EL (cell line): ENCODE results near the gene ACTMAP.
A peak's percentile ranks its signal among the peaks of the same experiment; 100 is the strongest.
"Not testable (repeated sequence)": the region's sequence is repeated elsewhere in the genome, so short reads cannot be mapped to it uniquely, and the experiment has no call there.

Experiments used
- DNase-seq: peaks from one replicate; pipeline ENCODE4 v3.0.0-alpha.2; 2016

The ACTMAP gene

DNA sequence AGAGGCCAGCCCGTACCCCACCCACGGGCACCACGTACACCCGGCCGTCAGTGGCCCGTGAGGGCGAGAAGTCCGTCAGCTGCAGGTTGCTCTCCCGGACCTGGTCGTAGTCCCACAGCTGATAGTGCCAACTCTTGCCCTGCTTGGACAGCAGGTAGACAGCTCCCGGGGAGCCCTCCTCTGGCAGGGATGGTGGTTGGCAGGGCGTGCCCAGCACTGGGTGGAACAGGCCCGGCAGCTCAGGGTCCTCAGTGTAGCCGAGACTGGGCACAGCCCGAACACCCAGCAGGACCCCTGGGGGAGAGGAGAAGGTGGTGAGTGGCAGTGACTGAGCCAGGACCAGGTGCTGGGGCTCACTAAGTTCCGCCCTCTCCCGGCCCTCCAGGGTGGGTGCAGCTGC is 7.8 kb downstream of the ACTMAP start:
- no peak for DNase-seq

DNA sequence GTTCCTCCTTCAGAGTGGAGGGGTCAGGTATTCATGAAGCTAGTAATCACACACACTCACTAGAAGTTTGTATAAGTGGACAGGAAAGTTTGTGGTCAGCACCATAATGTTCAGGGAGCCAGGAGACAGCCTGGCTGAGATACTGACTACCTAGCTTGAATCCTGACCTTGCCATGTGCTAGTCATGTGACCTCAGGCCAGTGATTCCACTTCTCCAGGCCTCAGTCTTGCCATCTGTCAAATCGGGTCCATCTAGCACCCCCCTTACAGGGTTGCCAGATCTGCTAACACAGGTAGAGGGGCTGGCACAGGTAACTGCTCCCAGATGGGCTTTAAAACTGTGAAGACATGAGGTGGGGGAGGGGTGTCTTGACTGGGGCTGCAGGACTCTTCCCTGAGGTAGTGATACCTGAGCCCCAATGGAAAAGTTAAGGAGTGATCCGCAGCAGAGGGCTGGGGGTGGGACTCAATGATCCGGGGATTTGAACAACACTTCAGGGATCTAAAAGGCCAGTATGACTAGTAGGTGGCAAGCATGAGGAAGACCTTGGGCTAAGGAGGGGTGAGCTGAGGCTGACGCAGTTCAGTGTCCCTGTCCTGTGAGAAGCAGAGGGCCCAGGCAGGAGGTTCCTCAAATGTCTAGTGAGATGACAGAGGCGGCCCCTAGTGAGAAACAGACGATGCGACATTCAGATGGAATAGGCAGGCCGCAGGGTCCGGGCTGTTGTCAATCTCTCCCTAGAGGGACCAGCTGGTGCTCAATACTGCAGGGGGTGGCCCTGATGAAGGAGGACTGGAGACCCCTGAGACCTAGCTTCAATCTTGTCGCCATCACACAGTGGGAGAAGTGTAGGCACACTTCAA is 8.5 kb downstream of the ACTMAP start:
- DNase-seq = no peak

DNA sequence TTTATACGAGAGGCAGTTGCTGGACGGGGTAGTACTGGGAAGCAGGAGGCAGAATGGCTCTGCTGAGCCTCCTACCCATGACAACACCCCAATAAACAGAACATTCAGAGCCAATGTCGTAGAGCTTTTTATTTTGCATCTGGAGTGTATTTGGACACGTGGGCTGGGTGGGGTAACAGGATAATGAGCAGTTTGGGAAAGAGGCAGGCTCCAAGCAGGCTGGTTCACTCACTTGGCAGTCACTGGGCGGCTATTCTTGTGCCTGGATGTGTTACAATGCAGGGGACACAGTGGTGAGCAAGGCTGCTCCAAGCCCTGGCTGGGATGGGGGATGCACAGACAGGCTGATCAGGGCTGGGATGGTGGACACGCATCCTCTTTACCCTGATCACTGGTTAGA is 9.5 kb downstream of the ACTMAP start:
- DNase-seq = no peak

DNA sequence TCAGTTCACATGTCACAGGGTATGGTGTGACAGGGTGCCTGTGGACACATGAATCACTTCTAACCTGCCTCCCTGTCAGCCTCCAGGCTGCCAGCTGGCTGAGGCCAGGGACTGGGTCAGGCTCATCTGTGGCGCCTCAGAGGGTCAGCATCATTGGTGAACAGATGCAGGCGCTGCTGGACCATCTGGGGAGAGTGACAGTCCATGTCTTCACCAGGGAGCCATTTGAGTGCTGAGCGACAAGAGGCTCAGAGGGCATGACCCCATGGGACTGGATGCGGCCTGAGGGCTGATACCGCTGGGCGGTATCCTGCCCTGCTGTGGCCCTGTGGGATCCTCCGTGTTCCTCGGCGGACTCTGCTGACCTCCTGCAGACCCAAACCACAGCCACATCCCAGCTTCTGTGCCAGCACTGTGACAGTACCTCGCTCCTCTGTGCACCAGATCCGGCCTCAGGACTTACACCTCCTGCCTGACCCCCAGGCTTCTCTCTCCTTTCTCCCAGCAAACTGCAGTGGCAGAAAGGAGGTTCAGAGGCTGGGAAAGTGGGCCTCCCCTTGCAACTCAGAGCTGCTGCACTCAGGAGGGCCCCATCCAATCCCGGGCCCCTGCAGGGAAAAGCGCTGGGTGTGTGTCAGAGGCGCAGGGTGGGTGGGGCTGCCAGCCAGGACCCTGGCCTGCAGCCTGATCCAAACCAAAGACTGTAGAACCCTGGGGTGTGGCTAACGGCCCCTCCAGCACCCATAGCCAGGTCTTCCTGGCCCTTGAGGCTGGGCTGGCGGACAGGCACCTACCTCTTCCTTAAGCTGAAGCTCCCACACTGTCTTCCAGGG is 10.2 kb downstream of the ACTMAP start:
- DNase-seq = no peak

DNA sequence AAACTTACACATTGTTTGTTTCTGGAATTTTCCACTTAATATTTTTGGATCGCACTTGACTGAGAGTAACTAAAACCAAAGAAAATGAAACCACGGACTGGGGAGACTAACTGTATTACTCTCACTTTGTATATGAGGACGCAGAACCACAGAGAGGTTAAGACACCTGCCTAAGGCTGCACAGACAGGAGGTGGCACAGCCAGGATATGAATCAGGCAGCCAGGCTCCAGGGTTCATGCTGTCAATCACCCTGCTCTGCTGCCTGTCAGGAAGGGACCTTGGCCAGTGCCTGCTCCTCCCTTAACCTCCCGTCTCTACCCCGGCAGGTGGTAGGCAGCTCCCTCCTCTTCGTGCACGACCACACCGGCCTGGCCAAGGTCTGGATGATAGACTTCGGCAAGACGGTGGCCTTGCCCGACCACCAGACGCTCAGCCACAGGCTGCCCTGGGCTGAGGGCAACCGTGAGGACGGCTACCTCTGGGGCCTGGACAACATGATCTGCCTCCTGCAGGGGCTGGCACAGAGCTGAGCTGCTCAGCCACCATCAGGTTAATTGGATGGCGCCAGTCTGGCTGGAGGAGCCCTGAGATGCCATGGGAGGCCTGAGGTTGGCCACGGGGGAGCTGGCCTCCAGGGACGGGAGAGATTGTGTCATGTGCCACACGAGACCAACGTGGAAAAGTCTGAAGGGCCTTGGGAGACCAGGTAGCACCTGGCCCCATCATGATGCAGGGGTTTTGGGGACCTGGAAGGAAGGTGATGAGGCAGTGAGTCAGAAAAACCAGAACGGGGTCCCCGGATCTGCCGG is 11.0 kb downstream of the ACTMAP start:
- DNase-seq = no peak

DNA sequence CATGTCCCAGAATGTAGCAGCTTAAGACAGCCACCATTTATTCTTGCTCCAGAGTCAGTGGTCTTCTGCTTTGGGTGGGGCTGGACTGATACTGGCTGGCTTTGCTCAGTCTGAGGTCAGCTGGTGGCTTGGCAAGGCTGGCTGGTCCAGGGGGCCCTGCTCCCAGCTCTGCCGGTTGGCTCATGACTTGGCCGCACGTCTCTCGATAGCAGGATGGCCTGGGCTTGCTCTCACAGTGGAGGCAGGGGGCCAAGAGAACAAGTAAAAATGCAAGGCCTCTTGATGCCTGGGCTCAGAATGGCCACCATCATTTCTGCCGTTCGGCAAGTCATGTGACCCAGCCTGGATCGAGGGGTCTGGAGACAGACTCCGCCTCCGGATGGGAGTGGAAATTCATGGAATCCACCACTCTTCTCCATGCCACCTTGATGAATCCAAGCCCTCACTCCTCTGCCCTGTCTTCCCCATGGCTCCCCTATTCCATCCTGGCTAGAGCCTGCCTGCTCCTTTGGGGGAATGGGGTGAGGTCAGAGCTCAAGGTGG is 13.1 kb downstream of the ACTMAP start:
- DNase-seq = no peak

DNA sequence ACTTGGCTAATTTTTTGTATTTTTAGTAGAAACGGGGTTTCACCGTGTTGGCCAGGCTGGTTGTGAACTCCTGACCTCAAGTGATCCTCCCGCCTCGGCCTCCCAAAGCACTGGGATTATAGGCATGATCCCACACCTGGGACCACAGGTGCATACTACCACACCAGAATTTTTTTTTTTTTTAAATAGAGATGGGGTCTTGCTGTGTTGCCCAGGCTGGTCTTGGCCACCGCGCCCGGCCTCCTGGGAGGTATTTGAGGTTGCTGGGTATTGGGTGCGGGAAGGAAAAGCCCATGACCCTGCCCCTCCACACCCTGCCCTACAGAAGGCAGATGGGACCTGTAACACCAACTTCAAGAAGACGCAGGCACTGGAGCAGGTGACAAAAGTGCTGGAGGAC is 13.6 kb downstream of the ACTMAP start:
- DNase-seq = no peak

DNA sequence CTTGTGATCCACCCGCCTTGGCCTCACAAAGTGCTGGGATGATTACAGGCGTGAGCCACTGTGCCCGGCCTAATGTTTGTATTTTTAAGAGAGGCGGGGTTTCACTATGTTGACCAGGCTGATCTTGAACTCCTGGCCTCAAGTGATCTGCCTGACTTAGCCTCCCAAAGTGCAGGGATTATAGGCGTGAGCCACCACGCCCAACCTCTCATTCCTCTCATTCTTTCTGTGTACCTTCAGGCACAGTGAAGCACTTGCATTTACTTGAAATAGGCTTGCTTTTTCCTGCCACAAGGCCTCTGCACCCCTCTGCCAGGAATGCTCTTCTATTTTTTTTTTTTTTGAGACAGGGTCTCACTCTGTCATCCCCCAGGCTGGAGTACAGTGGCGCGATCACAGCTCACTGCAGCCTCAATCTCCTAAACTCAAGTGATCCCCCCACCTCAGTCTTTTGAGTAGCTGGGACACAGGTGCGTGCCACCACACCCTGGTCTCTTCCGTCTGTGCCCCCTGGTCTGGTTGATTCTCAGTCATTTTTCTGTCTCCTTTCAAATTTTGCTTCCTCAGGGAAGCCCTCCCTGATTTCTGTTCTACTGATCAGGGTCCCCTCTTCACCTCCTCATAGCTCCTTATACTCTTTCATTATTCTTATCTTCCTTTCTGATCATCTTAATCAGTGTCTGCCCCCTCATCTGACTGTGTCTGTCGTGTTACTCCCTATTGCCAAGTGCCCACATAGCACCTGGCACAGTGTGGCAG is 15.1 kb downstream of the ACTMAP start:
- DNase-seq = no peak

DNA sequence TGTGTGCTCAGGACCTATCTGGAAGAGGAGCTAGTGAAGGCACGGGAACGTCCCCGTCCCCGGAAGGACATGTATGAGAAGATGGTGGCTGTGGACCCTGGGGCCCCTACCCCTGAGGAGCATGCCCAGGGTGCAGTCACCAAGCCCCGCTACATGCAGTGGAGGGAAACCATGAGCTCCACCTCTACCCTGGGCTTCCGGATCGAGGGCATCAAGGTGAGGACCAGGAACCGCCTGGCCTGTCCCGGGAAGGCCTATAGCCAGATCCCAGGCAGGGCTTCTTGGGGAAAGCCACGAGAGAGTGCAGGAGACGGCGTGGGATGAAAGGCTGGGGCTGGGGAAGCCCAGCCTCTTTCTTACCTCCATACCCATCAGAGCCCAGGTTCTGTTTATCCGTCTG is 17.1 kb downstream of the ACTMAP start:
- no peak for DNase-seq

DNA sequence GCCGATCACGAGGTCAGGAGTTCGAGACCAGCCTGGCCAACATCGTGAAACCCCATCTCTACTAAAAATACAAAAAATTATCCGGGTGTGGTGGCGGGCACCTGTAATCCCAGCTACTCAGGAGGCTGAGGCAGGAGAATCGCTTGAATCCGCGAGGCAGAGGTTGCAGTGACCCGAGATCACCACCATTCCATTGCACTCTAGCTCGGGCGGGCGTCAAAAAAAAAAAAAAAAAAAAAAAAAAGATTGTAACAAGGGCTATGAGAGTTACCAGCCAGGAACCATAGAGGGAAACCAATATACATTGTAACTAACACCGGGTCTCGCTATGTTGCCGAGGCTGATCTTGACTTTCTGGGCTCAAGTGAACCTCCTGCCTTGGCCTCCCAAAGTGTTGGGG is 18.0 kb downstream of the ACTMAP start:
- not testable (repeated sequence) for DNase-seq

DNA sequence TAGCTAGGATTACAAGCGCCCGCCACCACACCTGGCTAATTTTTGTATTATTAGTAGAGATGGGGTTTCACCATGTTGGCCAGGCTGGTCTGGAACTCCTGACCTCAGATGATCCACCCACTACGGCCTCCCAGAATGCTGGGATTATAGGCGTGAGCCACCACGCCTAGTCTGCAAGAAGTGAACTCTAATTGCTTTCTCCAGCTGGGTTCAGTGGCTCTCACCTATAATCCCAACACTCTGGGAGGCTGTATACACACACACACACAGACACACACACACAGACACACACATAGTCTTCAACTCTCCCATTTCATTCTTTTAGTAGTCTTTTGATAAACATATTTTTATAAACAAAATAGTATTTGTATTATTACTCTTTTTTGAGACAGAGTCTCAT is 20.2 kb downstream of the ACTMAP start:
- DNase-seq = not testable (repeated sequence)

DNA sequence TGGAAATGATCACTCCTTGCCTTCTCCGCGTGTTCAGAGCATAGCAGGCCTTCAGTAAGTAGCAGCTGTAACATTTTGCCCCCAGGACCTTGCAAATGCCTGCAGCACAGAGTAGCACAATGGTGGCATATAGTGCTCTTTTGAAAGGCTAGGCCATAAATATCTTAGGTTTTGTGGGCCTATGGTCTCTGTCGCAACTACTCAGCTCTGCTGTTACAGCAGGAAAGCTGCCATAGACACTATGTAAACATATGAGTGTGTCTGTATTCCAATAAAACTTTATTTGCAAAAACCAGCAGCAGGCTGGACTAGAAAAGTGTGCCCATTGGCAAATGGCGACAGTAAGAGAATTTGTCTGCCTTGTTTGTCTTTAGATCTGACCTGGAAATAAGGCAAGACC is 24.0 kb downstream of the ACTMAP start:
- DNase-seq = no peak

DNA sequence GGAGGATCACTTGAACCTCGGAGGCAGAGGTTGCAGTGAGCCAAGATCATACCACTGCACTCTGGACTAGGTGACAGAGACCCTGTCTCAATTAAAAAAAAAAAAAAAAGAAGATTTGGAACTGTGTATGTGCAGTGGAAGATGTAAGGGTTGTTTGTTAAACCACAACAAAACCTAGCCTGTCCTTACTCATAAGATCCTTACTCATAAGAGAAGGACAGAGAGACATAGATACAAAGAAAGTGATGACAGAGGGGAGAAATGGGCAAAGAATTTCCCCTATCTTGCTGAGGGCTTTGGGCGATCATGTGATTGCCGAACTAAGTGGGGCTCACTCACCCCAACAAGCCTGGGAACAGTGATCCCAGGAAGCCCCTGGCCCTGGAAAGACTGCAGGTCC is 25.4 kb downstream of the ACTMAP start:
- DNase-seq = no peak

DNA sequence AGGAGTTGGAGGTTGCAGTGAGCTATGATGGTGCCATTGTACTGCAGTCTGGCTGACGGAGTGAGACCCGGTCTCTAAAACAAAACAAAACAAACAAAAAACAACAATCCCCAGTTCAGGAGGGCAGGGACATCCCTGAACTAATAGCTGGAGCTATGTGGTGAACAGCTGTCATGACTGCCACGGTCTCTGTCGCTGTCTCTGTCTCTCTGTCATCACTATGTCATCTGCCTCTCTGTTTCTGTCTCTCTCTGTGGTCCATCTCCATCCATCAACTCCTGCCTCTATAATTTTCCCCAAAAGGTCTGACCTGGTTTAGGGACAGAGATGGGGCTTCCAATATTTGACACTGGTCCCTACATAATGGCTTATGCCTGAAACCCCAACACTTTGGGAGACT is 26.0 kb downstream of the ACTMAP start:
- no peak for DNase-seq

DNA sequence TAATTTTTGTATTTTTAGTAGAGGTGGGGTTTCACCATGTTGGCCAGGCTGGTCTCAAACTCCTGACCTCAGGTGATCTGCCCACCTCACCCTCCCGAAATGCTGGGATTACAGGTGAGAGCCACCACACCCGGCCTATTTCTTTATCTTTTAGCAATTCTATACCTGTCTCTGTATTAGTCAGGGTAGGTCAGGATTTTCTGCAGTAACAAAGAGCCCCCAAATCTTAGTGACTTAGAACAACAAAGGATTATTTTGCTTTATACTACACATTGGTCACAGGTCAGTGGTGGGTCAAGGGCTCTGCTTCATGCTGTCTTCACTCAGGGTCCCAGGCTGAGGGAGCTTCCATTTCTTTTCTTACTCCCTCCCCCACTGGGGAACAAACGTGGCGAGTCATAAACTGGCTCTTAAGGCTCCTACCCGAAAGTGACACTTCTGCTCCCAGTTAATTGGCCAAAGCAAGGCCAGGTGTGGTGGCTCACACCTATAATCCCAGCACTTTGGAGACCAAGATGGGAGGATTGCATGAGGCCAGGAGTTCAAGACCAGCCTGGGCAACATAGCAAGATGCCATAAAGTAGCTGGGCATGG is 26.5 kb downstream of the ACTMAP start:
- DNase-seq = no peak

DNA sequence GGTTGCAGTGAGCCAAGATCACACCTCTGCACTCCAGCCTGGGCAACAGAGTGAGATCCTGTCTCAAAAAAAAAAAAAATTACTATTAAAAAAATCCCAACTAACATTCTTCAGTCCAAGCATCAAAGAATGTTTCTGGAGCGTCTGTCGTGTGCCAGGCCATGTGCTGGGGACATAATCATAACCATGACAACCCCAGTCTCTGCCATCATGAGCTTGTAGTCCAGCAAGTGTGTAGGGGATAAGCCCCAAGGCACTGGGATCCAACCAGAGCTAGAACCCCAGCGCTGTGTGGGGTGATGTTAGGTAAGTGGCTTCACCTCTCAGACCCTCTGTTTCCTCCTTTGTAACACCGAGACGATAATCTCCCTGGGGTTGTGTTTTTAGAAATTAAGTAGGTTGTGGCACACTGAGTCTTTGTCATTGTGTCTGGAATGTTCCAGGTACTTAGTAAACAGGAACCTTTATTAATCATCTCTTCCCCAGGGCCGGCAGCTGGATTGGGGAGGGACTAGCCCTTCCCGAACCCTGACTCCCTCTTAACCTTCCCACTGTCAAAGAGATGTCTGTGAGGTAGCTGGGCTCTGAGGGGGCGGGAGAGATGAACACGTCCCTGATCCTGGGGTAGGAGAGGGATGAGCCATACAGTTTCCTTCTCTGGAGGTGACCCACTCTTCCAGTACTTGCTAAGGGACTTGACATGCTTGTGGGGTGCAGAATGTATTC is 28.2 kb downstream of the ACTMAP start:
- no peak for DNase-seq

DNA sequence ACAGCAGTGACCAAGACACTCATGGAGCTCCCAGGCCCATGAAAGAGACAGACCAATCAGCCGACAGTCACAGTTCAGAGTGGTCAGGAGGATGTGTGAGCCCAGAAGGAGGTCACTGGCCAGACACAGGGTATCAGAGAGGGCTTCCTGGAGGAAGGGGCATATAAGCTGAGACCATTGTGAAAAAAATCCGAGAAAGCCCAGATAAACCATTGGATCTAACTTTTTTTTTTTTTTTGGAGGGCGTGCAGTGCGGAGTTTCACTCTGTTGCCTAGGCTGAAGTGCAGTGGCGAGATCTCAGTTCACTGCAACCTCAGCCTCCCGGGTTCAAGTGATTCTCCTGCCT is 29.2 kb downstream of the ACTMAP start:
- DNase-seq = no peak

DNA sequence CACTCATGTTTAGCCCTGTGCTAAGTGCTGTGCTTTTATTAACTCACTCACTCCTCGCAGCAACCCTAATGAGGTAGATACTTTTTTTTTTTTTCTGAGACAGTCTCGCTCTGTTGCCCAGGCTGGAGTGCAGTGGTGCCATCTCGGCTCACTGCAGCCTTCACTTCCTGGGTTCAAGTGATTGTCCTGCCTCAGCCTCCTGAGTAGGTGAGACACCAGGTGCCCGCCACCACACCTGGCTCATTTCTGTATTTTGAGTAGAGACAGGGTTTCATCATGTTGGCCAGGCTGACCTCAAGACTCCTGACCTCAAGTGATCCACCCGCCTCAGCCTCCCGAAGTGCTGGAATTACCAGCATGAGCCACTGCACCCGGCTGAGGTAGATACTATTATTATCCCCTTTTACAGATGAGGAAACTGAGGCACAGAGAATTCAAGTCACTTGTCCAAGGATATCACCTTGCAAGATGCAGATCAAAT is 30.8 kb downstream of the ACTMAP start:
- no peak for DNase-seq

DNA sequence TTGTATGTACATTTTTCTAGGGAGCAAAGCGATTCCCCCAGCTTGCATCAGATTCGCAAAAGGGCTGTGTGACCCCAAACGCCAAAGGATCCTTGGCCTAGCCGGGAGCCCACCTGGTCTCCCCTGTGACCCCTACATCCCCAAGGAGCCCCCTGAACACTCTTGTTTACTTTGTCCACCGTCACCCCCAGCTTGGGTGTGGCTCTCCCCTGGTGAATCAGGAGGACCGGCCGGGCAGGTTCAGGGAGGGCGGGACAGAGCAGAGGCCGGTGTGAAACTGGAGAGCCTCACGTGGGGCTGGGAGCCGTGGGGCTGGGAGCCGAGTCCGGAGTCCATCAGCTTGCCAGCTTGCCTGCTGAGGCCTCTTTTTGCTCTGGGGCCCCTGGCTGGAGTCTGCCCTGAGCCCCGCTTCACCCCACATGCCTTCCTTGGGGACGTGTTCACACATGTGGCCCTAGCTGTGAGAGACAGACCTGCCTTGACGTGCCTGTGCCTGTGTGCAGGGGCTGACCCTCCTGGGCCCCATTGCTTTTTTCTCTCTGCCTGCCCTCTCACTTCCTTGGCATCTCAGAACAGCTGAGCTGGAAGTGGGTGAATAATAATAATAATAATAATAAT is 31.4 kb downstream of the ACTMAP start:
- peak; percentile 58 for DNase-seq
